Breast epithelium (tissue), 3 donors: Measurements from ENCODE around the gene TRAF3IP1.

Experiments
- POLR2A ChIP-seq: fragments of 450-650 bp; IDR thresholded peaks from one replicate; pipeline ENCODE4 v1.6.1; 2016; ENCODE audit warnings: antibody characterized with exemption, mild to moderate bottlenecking, moderate library complexity
- TF ChIP-seq, protein P1 (sequence below), 3 donors: fragments of 450-650 bp; IDR thresholded peaks; one replicate each; pipeline ENCODE4 v1.5.1; 2016 to 2017; ENCODE audit warnings: antibody characterized with exemption in 3 of 3, mild to moderate bottlenecking in 3 of 3, moderate library complexity in 3 of 3

DNA sequence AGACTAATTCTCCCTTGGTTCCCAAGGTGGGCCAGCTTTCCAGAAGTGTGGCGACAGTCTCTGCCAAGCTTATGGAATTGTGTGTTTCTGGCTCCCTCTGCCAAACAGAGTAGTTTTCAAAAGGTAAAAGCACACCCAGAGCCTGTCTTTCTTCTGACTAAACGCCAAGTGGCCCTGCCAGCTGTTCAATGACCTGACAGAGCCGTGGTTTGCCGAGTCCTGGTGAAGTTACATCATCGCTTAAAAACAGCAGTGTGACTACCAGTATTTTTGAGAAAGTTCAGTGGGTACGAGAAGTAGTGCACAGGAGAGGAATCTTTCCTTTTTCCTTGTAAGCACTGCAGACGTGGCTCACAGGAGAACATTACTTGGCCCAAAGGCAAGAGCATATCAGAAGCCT, 33.8 kb upstream of the TRAF3IP1 start:
- TF ChIP-seq, protein P1, sequence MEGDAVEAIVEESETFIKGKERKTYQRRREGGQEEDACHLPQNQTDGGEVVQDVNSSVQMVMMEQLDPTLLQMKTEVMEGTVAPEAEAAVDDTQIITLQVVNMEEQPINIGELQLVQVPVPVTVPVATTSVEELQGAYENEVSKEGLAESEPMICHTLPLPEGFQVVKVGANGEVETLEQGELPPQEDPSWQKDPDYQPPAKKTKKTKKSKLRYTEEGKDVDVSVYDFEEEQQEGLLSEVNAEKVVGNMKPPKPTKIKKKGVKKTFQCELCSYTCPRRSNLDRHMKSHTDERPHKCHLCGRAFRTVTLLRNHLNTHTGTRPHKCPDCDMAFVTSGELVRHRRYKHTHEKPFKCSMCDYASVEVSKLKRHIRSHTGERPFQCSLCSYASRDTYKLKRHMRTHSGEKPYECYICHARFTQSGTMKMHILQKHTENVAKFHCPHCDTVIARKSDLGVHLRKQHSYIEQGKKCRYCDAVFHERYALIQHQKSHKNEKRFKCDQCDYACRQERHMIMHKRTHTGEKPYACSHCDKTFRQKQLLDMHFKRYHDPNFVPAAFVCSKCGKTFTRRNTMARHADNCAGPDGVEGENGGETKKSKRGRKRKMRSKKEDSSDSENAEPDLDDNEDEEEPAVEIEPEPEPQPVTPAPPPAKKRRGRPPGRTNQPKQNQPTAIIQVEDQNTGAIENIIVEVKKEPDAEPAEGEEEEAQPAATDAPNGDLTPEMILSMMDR (IDR thresholded peaks at IDR 0.05): peak; percentile 18 to 62 (median 57)
- peak; percentile 36 for TF ChIP-seq POLR2A
